GM12878 (cell line): ENCODE measurements around the gene TMPRSS11D.

Experiments
- CTCF ChIP-seq, 3 experiments: IDR thresholded peaks in 2 of 3; conservative IDR thresholded peaks in 1 of 3; 2 replicates each; pipeline ENCODE4 v1.5.1; 2011; ENCODE audit warnings: low read depth in 3 of 3, low read length in 3 of 3, mild to moderate bottlenecking in 3 of 3, control low read depth in 2 of 3, moderate library complexity in 2 of 3, inconsistent platforms in 1 of 3, mixed read lengths in 1 of 3; ENCODE audit not compliant: control insufficient read depth in 2 of 3, insufficient read depth in 1 of 3; ENCODE audit errors: extremely low read depth in 1 of 3
- EP300 ChIP-seq, 2 experiments: fragments of 150-350 bp in 1 of 2; IDR thresholded peaks; 2 replicates each; pipeline ENCODE4 v1.6.1; 2011 to 2012; ENCODE audit warnings: low read depth in 2 of 2, low read length in 2 of 2, borderline replicate concordance in 1 of 2, improper control_type of control experiment in 1 of 2, inconsistent platforms in 1 of 2; ENCODE audit not compliant: control insufficient read depth in 1 of 2
- NFXL1 ChIP-seq: fragments of 450-650 bp; IDR thresholded peaks from 2 replicates; pipeline ENCODE4 v1.6.1; 2017; ENCODE audit warnings: antibody characterized with exemption, mild to moderate bottlenecking, borderline replicate concordance
- PKNOX1 ChIP-seq: fragments of 450-650 bp; IDR thresholded peaks from 2 replicates; pipeline ENCODE4 v1.6.1; 2016; ENCODE audit warnings: mild to moderate bottlenecking
- SREBF1 ChIP-seq: IDR thresholded peaks from 2 replicates; pipeline ENCODE4 v1.6.1; 2012; ENCODE audit warnings: mild to moderate bottlenecking, low read length

GRCh38 chr4:67910585-67910905, 26.7 kb upstream of the TMPRSS11D start:
- TF ChIP-seq PKNOX1 (no peak), SREBF1 (no peak), NFXL1 (no peak), EP300 (IDR thresholded peaks at IDR 0.05; ENCODE audit: borderline replicate concordance in 1 of 2, control insufficient read depth in 1 of 2, low read depth in 2 of 2, low read length in 2 of 2) (no peak), CTCF (IDR thresholded peaks at IDR 0.05 in 2 of 3, conservative IDR thresholded peaks at IDR 0.05 in 1 of 3; ENCODE audit: control insufficient read depth in 2 of 3, extremely low read depth in 1 of 3, insufficient read depth in 1 of 3, low read depth in 3 of 3, low read length in 3 of 3) (no peak)
